HEK293 (cell line): ENCODE measurements around the gene SIGLEC10.
"Not testable (repeated sequence)": the region's sequence is repeated elsewhere in the genome, so short reads cannot be mapped to it uniquely, and the experiment has no call there.

Experiments
- CTCF ChIA-PET: fragments of 350-600 bp; formaldehyde crosslinking; extraction: SDS; loops from one replicate; lab custom pipeline; 2021; ENCODE audit warnings: antibody characterized with exemption; lab: Yijun Ruan, JAX
- POLR2A ChIA-PET: fragments of 300-600 bp; formaldehyde crosslinking; extraction: SDS; loops from one replicate; lab custom pipeline; 2020; ENCODE audit warnings: antibody characterized with exemption, inconsistent platforms; lab: Yijun Ruan, JAX
- H3K27ac ChIP-seq: fragments of 200-500 bp; sonication (Bioruptor generic); 2 replicates; pipeline ENCODE4 v1.5.1; 2014; ENCODE audit warnings: low read depth, low read length, control low read depth, inconsistent platforms; ENCODE audit errors: extremely low read depth
- H3K36me3 ChIP-seq, 2 experiments: fragments of 200-500 bp in 1 of 2; sonication (Bioruptor generic) in 1 of 2; 1 replicate in 1 of 2; 2 replicates in 1 of 2; pipeline ENCODE4 v1.5.1; 2014 to 2017; ENCODE audit warnings: inconsistent platforms in 2 of 2, low read length in 2 of 2; ENCODE audit not compliant: control insufficient read depth in 2 of 2, insufficient read depth in 1 of 2
- H3K4me1 ChIP-seq: fragments of 200-500 bp; sonication (Bioruptor generic); 2 replicates; pipeline ENCODE4 v1.5.1; 2014; ENCODE audit warnings: mild to moderate bottlenecking, low read length, inconsistent platforms; ENCODE audit not compliant: control insufficient read depth, insufficient read depth
- H3K4me3 ChIP-seq: 2 replicates; pipeline ENCODE4 v1.5.1; 2011; ENCODE audit warnings: low read depth, mild to moderate bottlenecking, control low read depth, low read length, moderate library complexity
- H3K9me3 ChIP-seq: fragments of 200-500 bp; sonication (Bioruptor generic); 2 replicates; pipeline ENCODE4 v1.5.1; 2014; ENCODE audit warnings: low read depth, low read length, inconsistent platforms; ENCODE audit not compliant: control insufficient read depth, insufficient read depth
- EGR2 ChIP-seq: fragments of 450-650 bp; formaldehyde crosslinking; IDR thresholded peaks from 2 replicates; pipeline ENCODE4 v1.5.1; 2016; ENCODE audit warnings: low read depth, missing biosample characterization, missing genetic modification characterization
- GLI4 ChIP-seq: fragments of 450-650 bp; formaldehyde crosslinking; IDR thresholded peaks from 2 replicates; pipeline ENCODE4 v1.5.1; 2016; ENCODE audit warnings: missing biosample characterization, missing genetic modification characterization
- MEIS1 ChIP-seq: sonication (generic); formaldehyde crosslinking; IDR thresholded peaks from 2 replicates; pipeline ENCODE4 v1.8.1; 2022; ENCODE audit warnings: missing genetic modification reagents, mild to moderate bottlenecking, borderline replicate concordance
- SETDB1 ChIP-seq: IDR thresholded peaks from one replicate; pipeline ENCODE4 v1.6.1; 2017; ENCODE audit warnings: mild to moderate bottlenecking, low read length, moderate library complexity, mixed read lengths; ENCODE audit not compliant: insufficient read length
- SP7 ChIP-seq: fragments of 450-650 bp; formaldehyde crosslinking; IDR thresholded peaks from 2 replicates; pipeline ENCODE4 v1.5.1; 2016; ENCODE audit warnings: missing biosample characterization, missing genetic modification characterization
- ZEB2 ChIP-seq: fragments of 450-650 bp; formaldehyde crosslinking; IDR thresholded peaks from 2 replicates; pipeline ENCODE4 v1.5.1; 2016; ENCODE audit warnings: missing biosample characterization, missing genetic modification characterization
- ZFP3 ChIP-seq: fragments of 450-650 bp; formaldehyde crosslinking; IDR thresholded peaks from 2 replicates; pipeline ENCODE4 v1.5.1; 2016; ENCODE audit warnings: low read depth, missing biosample characterization, missing genetic modification characterization
- ZFP69B ChIP-seq: fragments of 450-650 bp; formaldehyde crosslinking; IDR thresholded peaks from 2 replicates; pipeline ENCODE4 v1.5.1; 2016; ENCODE audit warnings: missing biosample characterization, missing genetic modification characterization
- ZIC2 ChIP-seq: fragments of 450-650 bp; formaldehyde crosslinking; IDR thresholded peaks from 2 replicates; pipeline ENCODE4 v1.5.1; 2016; ENCODE audit warnings: missing biosample characterization, missing genetic modification characterization
- ZNF114 ChIP-seq: fragments of 450-650 bp; formaldehyde crosslinking; IDR thresholded peaks from 2 replicates; pipeline ENCODE4 v1.5.0; 2017; ENCODE audit warnings: missing biosample characterization, missing genetic modification characterization
- ZNF2 ChIP-seq: fragments of 450-650 bp; formaldehyde crosslinking; IDR thresholded peaks from 2 replicates; pipeline ENCODE4 v1.5.1; 2016; ENCODE audit warnings: missing biosample characterization, missing genetic modification characterization
- ZNF202 ChIP-seq: fragments of 450-650 bp; formaldehyde crosslinking; IDR thresholded peaks from 2 replicates; pipeline ENCODE4 v1.5.1; 2016; ENCODE audit warnings: missing biosample characterization, missing genetic modification characterization, borderline replicate concordance
- ZNF211 ChIP-seq: fragments of 450-650 bp; formaldehyde crosslinking; IDR thresholded peaks from 2 replicates; pipeline ENCODE4 v1.5.1; 2016; ENCODE audit warnings: low read depth, missing biosample characterization, missing genetic modification characterization
- ZNF335 ChIP-seq: fragments of 450-650 bp; formaldehyde crosslinking; conservative IDR thresholded peaks from 2 replicates; pipeline ENCODE4 v1.5.1; 2016; ENCODE audit warnings: missing biosample characterization, missing genetic modification characterization
- ZNF391 ChIP-seq: fragments of 450-650 bp; formaldehyde crosslinking; IDR thresholded peaks from 2 replicates; pipeline ENCODE4 v1.5.1; 2016; ENCODE audit warnings: low read depth, missing biosample characterization, missing genetic modification characterization, borderline replicate concordance
- ZNF558 ChIP-seq: fragments of 450-650 bp; formaldehyde crosslinking; IDR thresholded peaks from 2 replicates; pipeline ENCODE4 v1.5.1; 2016; ENCODE audit warnings: missing biosample characterization, missing genetic modification characterization
- ZNF707 ChIP-seq: fragments of 450-650 bp; formaldehyde crosslinking; IDR thresholded peaks from 2 replicates; pipeline ENCODE4 v1.5.1; 2016; ENCODE audit warnings: missing biosample characterization, missing genetic modification characterization
- ZNF747 ChIP-seq: fragments of 450-650 bp; formaldehyde crosslinking; IDR thresholded peaks from 2 replicates; pipeline ENCODE4 v1.5.1; 2016; ENCODE audit warnings: missing biosample characterization, missing genetic modification characterization
- TF ChIP-seq, protein P1 (sequence below): fragments of 450-650 bp; formaldehyde crosslinking; IDR thresholded peaks from 2 replicates; pipeline ENCODE4 v1.5.1; 2017; ENCODE audit warnings: missing biosample characterization, missing genetic modification characterization
- TF ChIP-seq, protein P2 (sequence below): fragments of 450-650 bp; formaldehyde crosslinking; IDR thresholded peaks from 2 replicates; pipeline ENCODE4 v1.5.1; 2016; ENCODE audit warnings: missing biosample characterization, missing genetic modification characterization
- TF ChIP-seq, protein P3 (sequence below): fragments of 450-650 bp; formaldehyde crosslinking; IDR thresholded peaks from 2 replicates; pipeline ENCODE4 v1.5.1; 2016; ENCODE audit warnings: missing biosample characterization, missing genetic modification characterization
- TF ChIP-seq, protein P4 (sequence below): fragments of 450-650 bp; formaldehyde crosslinking; IDR thresholded peaks from 2 replicates; pipeline ENCODE4 v1.5.1; 2016; ENCODE audit warnings: missing biosample characterization, missing genetic modification characterization

Gene SIGLEC10, protein sequence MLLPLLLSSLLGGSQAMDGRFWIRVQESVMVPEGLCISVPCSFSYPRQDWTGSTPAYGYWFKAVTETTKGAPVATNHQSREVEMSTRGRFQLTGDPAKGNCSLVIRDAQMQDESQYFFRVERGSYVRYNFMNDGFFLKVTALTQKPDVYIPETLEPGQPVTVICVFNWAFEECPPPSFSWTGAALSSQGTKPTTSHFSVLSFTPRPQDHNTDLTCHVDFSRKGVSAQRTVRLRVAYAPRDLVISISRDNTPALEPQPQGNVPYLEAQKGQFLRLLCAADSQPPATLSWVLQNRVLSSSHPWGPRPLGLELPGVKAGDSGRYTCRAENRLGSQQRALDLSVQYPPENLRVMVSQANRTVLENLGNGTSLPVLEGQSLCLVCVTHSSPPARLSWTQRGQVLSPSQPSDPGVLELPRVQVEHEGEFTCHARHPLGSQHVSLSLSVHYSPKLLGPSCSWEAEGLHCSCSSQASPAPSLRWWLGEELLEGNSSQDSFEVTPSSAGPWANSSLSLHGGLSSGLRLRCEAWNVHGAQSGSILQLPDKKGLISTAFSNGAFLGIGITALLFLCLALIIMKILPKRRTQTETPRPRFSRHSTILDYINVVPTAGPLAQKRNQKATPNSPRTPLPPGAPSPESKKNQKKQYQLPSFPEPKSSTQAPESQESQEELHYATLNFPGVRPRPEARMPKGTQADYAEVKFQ

DNA sequence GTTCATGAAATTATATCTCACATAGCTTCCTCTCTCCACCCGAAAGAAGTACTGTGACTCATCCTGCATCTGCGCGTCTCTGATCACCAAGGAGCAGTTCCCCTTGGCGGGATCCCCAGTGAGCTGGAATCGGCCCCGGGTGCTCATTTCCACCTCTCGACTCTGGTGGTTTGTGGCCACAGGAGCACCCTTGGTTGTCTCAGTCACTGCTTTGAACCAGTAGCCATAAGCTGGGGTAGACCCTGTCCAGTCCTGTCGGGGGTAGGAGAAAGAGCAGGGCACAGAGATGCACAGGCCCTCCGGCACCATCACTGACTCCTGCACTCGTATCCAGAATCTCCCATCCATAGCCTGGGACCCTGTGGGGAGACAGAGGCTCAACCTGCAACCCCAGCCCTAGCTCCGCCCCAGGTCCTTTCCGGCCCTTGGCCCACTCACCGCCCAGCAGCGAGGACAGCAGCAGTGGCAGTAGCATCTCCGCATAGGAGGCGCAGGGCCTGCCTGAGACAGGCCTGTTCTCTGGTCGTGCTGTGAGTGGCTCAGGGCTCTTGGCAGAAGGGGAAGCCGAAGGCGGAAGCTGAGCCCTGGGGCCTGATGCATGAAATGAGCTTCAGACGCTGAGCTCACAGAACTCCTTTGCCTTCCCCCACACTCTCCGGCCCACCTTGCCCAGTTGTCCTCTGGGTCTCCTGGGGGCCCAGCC is at the start of gene SIGLEC10:
Gene SIGLEC10, minus strand, starts transcription at position 536 of the 703 bp plus-strand sequence. Its CDS starts 61 bp downstream, at position 475.
- H3K27ac ChIP-seq, result no peak within 1 kb of the TSS
- H3K4me3 ChIP-seq, result no peak within 1 kb of the TSS
- no peaks in the 10 kb centered on the region for H3K9me3 ChIP-seq
- POLR2A ChIA-PET, result no interaction called here
- no peak for TF ChIP-seq ZNF211 (tag by site-specific recombination)
- TF ChIP-seq ZIC2, result no peak
- TF ChIP-seq ZNF202, result no peak
- no peak for TF ChIP-seq MEIS1 (CRISPR knock-in tag)
- 0 out of 2 replicates have a peak, but pooled peaks have one; percentile 14 for TF ChIP-seq EGR2
- TF ChIP-seq GLI4, result no peak
- no peak for TF ChIP-seq ZNF391
- CTCF ChIA-PET, result interaction anchor here (0.7 to 2.1 kb wide), 4 partner anchors 9 to 98 kb away, joined by 3 to 6 read pairs (median 4); no protein-coding TSS in a partner anchor
- H3K4me1 ChIP-seq, result no peaks in the 10 kb centered on the region
- no peaks in the 10 kb centered on the region for H3K36me3 ChIP-seq

DNA sequence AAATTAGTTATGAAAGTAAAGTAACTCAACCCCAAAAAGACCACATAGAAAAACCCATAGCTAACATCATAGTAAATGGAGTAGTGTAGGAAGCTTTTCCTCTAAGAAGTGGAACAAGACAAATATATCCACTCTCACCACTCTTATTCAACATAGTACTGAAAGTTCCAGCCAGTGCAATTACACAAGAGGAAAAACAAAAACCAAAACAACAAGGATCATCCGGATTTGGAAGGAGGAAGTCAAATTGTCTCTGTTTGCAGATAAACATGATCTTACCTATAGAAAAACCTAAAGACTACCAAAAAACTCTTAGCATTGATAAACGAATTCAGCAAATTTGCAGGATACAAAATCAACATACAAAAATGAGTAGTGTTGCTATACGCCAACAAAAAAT is 49.3 kb upstream of the SIGLEC10 start:
- no peaks in the 10 kb centered on the region for H3K36me3 ChIP-seq
- no peaks in the 10 kb centered on the region for H3K9me3 ChIP-seq
- TF ChIP-seq SETDB1, result no peak
- TF ChIP-seq ZNF707 (tag by site-specific recombination), result no peak
- no peak for TF ChIP-seq ZNF335 (tag by site-specific recombination)
- TF ChIP-seq ZFP69B (tag by site-specific recombination), result no peak
- TF ChIP-seq, protein P1, sequence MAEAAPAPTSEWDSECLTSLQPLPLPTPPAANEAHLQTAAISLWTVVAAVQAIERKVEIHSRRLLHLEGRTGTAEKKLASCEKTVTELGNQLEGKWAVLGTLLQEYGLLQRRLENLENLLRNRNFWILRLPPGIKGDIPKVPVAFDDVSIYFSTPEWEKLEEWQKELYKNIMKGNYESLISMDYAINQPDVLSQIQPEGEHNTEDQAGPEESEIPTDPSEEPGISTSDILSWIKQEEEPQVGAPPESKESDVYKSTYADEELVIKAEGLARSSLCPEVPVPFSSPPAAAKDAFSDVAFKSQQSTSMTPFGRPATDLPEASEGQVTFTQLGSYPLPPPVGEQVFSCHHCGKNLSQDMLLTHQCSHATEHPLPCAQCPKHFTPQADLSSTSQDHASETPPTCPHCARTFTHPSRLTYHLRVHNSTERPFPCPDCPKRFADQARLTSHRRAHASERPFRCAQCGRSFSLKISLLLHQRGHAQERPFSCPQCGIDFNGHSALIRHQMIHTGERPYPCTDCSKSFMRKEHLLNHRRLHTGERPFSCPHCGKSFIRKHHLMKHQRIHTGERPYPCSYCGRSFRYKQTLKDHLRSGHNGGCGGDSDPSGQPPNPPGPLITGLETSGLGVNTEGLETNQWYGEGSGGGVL (tag by site-specific recombination), result no peak
- TF ChIP-seq, protein P2, sequence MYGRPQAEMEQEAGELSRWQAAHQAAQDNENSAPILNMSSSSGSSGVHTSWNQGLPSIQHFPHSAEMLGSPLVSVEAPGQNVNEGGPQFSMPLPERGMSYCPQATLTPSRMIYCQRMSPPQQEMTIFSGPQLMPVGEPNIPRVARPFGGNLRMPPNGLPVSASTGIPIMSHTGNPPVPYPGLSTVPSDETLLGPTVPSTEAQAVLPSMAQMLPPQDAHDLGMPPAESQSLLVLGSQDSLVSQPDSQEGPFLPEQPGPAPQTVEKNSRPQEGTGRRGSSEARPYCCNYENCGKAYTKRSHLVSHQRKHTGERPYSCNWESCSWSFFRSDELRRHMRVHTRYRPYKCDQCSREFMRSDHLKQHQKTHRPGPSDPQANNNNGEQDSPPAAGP (tag by site-specific recombination), result no peak
- no peak for TF ChIP-seq SP7 (tag by site-specific recombination)
- TF ChIP-seq ZNF558, result no peak
- no peak for TF ChIP-seq ZEB2
- TF ChIP-seq, protein P3, sequence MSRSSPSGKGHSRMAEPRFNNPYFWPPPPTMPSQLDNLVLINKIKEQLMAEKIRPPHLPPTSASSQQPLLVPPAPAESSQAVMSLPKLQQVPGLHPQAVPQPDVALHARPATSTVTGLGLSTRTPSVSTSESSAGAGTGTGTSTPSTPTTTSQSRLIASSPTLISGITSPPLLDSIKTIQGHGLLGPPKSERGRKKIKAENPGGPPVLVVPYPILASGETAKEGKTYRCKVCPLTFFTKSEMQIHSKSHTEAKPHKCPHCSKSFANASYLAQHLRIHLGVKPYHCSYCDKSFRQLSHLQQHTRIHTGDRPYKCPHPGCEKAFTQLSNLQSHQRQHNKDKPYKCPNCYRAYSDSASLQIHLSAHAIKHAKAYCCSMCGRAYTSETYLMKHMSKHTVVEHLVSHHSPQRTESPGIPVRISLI (tag by site-specific recombination), result no peak
- no peak for TF ChIP-seq ZFP3 (tag by site-specific recombination)
- TF ChIP-seq ZNF114 (tag by site-specific recombination), result no peak
- no peak for TF ChIP-seq ZNF747 (tag by site-specific recombination)
- TF ChIP-seq, protein P4, sequence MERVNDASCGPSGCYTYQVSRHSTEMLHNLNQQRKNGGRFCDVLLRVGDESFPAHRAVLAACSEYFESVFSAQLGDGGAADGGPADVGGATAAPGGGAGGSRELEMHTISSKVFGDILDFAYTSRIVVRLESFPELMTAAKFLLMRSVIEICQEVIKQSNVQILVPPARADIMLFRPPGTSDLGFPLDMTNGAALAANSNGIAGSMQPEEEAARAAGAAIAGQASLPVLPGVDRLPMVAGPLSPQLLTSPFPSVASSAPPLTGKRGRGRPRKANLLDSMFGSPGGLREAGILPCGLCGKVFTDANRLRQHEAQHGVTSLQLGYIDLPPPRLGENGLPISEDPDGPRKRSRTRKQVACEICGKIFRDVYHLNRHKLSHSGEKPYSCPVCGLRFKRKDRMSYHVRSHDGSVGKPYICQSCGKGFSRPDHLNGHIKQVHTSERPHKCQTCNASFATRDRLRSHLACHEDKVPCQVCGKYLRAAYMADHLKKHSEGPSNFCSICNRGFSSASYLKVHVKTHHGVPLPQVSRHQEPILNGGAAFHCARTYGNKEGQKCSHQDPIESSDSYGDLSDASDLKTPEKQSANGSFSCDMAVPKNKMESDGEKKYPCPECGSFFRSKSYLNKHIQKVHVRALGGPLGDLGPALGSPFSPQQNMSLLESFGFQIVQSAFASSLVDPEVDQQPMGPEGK (tag by site-specific recombination), result no peak
- no peak for TF ChIP-seq ZNF2 (tag by site-specific recombination)
- H3K4me3 ChIP-seq, result no peak overlapping the region
- no peak overlapping the region for H3K27ac ChIP-seq
- no peaks in the 10 kb centered on the region for H3K4me1 ChIP-seq
- ChIA-PET POLR2A (no interaction called here), CTCF (interaction anchor here (1.2 to 1.6 kb wide), 2 partner anchors 187 to 190 kb away, joined by 3 to 7 read pairs; no protein-coding TSS in a partner anchor)

DNA sequence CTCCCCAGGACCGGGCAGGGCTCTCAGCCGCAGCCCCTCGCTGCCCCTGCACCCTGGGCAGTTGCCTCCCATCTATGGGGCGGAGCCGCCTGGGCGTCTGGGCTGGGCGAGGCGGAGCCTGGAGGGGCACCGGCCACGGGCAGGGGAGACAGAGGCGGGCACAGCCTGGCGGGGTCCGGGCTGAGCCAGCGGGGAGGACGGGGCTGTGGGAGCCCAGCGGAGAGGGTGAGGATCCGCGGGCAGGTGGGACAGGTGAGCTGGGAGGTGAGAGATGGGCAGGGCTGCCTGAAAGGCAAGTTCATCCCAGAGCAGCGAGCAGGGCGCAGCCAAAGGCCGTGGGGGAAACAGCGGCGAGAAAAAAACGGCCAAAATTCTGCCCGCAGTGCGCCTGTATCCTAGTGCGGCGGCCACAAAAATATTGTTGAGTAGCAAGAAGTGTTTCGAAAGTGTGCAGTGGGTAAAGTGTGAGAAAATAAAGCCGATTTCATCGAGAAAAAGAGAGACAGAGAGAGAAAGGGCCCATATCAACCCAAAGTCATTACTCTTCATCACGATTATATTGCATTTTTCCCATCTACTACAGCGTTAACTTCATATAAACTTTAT is 46.6 kb upstream of the SIGLEC10 start:
- H3K36me3 ChIP-seq, POLR2A ChIA-PET, H3K4me3 ChIP-seq, H3K4me1 ChIP-seq, H3K27ac ChIP-seq, H3K9me3 ChIP-seq, CTCF ChIA-PET: not testable (repeated sequence)
